Activated CD4-positive, alpha-beta T cell treated with anti-CD3 and anti-CD28 coated beads, Interleukin-2, Interleukin-4, amounts not matched to agents 100 ng/mL and 50 ng/mL, durations not matched to agents 16 hours and 8 hours (primary cell): Measurements from ENCODE around the gene ERICH6B.
A peak's percentile ranks its signal among the peaks of the same experiment; 100 is the strongest.
"Not testable (repeated sequence)": the region's sequence is repeated elsewhere in the genome, so short reads cannot be mapped to it uniquely, and the experiment has no call there.

Experiments used
- DNase-seq: peaks from one replicate; pipeline ENCODE4 v3.0.0-alpha.2; 2020; ENCODE audit warnings: low spot score

Gene ERICH6B

DNA sequence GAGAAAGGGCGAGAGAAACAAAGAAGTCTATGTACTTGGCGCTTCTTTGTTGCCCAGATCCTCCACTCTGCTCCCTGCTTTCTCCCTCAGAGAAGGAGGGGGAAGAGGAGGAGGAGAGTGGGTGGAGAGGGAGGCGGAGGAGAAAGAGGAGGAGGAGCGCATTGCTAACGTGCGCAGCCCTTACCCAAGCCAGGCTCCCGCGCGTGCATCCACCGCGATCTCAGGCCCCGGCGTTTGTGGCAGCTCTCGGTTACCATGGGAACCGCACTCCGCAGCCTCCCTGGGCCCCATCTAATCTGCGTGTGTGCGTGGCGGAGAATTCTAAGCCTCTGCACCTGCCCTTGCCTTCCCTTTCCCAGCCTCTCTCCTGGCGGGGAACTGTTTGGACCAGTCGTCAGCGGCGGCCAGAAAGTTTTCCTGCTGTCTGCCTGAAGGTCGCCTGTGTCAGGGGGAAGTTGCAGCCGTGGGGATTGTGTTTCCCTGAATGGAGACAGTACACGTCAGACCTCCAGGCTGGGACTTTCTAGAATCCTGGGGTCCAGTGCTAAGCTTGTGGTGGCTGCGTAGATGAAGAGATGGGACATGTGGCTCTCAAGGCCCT is at the start of gene ERICH6B:
Gene ERICH6B (minus strand): TSS at position 239 of the 601 bp plus-strand sequence. CDS start 18,734 bp downstream, outside the sequence.
- no peak for DNase-seq

DNA sequence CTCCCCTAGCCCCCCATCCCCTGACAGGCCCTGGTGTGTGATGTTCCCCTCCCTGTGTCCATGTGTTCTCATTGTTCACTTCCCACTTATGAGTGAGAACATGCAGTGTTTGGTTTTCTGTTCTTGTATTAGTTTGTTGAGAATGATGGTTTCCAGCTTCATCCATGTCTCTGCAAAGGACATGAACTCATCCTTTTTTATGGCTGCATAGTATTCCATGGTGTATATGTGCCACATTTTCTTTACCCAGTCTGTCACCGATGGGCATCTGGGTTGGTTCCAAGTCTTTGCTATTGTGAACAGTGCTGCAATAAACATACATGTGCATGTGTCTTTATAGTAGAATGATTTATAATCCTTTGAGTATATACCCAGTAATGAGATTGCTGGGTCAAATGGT is 47.4 kb upstream of the ERICH6B start:
- not testable (repeated sequence) for DNase-seq

DNA sequence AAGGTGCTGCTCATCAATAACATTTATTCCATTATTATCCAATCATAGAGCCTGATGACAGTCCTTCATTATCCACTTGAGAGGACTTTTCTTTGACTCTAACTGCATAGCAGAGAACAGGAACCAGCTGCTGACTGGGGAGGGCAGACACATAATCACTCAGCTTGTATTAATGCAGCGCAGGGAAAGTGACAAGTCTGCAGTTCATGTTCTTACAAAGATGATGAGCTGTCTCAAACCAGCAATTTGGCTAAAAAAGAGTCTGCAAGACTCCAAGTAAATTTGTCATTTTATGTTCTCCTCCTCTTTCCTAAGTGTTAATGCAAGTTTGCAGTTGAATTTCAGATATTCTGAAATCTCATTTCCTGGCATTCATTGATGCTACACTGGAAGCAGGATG is 46.6 kb upstream of the ERICH6B start:
- DNase-seq, result no peak

DNA sequence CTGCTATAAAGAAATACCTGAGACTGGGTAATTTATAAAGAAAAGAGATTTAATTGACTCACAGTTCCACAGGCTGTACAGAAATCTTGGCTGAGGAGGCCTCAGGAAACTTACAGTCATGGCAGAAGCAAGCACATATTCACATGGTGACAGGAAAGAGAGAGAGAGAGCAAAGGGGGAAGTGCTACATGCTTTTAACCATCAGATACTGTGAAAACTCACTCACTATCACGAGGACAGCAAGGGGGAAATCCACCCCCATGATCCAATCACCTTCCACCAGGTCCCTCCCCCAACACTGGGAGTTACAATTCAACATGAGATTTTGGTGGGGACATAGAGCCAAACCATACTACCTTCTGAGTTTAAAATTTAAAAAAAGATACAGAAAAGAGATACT is 44.9 kb upstream of the ERICH6B start:
- DNase-seq, result not testable (repeated sequence)

DNA sequence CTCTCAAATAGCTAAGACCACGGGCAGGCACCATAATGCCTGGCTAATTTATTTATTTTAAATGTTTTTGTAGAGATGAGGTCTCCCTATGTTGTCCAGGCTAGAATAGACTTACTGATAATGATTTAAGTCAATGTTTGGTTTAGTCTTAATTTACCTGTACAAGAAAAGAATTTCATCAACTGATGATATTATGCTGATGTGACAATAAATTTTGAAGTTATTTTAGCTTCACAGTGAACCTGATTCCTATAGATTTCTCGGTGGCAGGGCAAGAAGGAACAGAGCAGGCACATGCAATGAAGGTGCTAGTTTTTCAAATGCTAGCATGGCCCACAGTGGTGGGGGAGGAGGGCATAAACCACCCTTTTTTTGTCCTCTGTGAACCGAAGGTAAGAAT is 44.0 kb upstream of the ERICH6B start:
- DNase-seq, result no peak

DNA sequence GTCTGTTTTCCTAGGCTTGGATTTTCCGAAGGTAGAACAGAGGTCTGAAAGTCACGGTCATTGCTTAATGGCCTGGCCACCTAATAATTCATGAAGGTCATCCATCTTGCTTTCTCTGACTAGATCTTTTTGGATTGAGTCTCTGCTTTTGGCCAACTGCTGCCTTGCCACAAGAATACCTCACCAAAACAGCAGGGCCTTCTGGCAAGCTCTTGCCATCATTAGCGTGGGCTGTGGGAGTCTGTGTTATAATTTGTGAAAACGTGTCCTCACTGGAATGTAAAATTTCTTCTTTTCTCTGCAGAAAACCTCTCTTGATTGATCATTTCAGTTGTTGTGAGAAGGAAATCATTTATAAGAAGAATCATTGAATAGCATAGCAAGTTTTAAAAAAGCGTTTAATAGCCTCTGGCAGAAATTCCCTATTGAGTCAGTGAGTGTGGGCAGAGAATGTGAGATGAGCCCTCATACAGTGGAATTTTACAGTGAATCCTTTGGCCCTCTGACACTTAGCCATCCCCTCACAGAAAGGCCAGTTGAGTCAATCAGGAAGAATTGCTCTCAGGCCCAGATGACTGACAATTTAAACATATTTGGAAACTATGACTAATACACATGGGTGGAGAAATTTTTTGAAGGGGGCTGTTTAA is 43.2 kb upstream of the ERICH6B start:
- no peak for DNase-seq

DNA sequence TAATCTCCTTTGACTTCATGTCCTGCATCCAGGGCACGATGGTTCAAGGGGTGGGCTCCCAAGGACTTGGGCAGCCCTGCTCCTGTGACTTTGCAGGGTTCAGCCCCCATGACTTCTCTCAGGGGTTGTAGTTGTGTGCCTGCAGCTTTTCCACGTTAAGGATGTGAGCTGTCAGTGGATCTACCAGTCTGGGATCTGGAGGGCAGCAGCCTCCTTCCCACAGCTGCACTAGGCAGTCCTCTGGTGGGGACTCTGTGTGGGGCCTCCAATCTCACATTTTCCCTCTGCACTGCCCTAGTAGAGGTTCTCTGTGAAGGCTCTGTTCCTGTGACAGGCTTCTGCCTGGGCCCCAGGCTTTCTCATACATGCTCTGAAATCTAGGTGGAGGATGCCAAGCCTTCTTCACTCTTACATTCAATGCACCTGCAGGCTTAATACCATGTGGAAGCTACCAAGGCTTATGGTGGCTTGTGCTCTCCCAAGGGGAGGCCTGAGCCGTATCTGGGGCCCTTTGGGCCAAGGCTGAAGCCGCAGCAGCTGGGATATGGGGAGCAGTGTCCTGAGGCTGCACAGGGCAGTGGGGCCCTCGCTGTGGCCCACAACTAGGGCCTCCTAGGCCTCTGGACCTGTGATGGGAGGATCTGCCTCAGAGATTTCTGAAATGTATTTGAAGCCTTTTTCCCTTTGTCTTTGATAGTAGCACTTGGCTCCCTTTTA is 39.3 kb upstream of the ERICH6B start:
- no peak for DNase-seq

DNA sequence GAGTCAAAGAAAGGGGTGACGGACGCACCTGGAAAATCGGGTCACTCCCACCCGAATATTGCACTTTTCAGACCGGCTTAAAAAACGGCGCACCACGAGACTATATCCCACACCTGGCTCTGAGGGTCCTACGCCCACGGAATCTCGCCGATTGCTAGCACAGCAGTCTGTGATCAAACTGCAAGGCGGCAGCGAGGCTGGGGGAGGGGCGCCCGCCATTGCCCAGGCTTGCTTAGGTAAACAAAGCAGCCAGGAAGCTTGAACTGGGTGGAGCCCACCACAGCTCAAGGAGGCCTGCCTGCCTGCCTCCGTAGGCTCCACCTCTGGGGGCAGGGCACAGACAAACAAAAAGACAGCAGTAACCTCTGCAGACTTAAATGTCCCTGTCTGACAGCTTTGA is 29.7 kb upstream of the ERICH6B start:
- DNase-seq, result not testable (repeated sequence)

DNA sequence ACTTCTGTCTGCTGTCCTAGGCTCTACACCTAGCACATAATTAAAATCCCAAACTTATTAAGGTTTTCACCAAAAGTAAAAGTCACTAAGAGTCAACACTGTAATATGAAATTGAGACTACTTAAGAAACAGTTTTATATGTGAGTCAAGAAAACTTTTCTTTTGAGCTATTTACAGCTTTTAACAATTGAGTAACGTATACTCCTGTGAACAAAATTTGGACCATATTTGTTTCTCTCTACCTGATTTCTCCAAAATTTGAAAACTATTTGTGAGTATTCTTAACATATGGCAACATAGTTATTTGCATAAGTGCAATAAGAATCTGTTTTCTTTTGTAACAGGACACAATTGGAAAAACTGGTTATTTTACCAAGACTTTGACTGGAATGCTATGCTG is 26.6 kb upstream of the ERICH6B start:
- DNase-seq, result not testable (repeated sequence)

DNA sequence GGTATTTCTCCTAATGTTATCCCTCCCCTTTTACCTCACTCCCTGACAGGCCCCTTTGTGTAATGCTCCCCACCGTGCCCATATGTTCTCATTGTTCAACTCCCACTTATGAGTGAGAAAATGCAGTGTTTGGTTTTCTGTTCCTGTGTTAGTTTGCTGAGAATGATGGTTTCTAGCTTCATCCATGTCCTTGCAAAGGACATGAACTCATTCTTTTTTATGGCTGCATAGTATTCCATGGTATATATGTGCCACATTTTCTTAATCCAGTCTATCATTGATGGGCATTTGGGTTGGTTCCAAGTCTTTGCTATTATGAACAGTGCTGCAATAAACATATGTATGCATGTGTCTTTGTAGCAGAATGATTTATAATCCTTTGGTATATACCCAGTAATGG is 19.8 kb upstream of the ERICH6B start:
- not testable (repeated sequence) for DNase-seq

DNA sequence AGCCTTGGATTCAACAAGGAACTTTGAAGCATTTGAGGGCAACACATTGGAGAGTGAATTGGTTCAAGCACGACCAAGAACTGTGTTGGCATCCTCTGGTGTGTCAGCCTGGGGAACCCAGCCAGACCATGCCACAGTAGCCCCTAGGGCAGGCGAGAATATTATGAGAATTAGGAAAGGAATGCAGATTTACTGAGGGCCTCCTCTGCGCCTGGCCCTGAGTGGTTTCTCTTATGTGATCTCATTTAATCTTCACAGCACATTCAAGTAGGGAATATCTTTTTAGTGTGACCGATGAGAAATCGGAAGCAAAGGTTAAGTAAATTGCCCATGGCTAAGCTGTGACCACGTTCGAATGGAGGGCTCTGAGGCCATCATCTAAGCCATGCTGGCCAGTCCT is 15.3 kb upstream of the ERICH6B start:
- DNase-seq, result no peak

DNA sequence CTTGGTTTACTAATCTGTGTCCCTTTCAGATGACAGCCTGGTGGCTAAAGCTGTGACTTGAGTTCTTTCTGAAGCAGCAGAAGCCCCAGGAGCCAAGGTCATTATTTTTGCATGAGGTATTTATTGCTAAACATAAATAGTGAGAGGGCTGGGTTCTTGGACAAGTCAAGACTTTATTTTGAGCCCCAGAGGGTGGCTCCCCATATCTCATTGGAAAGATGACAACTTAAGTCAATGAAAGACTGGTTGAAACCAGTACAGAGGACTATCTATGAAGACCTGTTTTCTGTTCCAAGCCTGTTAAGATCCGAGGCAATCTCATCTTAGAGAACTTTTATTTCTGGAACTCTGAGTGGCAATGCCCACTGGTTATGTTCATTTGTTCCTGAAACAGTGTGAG is 14.4 kb upstream of the ERICH6B start:
- no peak for DNase-seq

DNA sequence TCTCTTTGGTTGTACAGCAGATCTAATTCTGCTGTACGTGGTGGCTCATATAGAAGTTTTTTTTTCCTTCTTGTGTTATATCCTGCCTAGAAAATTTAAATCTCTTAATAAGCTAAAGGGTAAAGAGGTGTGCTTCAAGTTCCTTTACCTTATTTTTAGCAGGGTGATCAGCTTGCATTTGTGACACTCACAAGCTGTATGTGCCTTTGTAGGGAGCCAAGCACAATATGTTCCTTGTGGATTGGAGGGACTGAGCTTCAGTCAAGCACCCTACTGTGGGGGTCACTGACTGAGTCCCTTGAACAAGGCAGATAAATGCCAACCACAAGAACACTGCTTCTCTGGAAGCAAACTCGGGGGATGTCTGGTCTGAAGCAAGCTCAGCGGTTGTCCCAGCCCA is 12.6 kb upstream of the ERICH6B start:
- no peak for DNase-seq

DNA sequence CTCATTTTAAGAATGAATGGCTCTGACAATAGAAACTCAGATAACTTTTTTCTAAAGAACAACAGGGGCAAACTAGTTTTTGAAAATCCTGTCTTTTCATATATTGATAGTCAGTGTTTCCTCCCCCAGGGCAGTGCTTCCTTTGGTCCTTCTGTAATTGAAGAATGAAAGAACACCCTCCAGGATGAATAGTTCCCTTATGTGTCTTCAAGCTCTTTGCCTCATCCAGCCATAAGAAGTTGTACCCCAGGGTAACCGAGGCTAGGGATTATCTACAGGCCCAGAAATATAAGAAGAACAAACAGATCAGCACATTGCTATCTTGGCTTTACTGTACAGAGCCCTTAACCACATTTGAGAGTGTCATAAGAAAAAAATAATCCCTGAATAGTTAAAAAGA is 12.1 kb upstream of the ERICH6B start:
- DNase-seq, result no peak

DNA sequence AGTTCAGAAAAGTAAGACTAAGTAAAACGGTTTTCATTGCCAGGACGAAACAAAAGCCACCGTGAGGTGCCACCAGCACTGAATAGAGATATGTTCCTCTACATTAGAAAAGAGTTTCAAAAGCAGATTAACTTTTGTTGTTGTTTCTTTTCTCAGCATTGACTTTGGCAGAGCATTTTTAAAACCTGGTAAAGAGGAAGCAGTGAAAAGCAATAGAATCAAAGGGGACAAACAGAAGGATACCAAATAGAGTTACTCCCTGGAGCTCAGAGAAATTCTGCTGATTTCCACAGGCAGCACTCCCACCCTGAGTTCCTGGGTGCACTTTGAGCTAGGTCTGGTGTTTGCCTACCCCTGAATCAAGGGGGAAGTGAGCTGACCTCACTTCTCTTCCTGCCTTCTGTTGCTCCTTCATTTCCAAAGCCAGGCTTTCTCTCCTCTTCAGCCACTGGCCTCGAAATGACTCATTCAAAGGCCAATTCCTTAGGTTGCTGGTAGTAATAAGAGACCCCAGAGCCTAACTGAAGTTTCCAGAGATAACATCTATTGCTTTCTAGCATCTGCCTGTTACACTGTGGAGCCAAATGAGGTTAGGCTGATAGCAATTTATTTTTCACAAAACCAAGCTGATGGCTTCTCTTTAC is 11.3 kb upstream of the ERICH6B start:
- peak; percentile 8 for DNase-seq

DNA sequence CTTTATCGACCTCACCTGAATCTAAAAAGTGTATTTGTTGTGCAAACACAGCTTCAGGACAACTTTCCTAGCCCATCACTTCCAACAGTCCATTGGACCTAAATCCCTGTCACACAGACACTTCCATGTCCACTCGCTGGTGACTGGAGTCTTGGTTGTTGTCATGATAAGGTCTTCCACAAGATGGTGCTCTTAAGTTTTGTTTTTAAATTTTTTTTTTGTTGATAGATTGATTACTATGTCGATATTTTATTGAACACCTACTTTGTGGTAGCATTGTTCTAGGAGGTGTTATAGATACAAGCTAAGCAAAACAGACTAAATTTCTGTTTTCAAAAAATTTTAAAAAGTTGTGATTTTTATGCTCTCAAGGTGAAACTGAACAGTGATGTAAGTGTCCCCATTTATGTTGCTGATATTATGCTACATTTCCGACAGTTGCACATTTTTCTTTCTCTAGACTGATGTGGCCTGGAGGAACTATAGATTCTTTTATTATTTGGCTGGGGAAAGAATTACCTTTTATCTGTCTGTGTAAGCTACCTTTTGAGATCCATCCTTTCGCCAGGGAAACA is 8.1 kb upstream of the ERICH6B start:
- peak; percentile 27 for DNase-seq

DNA sequence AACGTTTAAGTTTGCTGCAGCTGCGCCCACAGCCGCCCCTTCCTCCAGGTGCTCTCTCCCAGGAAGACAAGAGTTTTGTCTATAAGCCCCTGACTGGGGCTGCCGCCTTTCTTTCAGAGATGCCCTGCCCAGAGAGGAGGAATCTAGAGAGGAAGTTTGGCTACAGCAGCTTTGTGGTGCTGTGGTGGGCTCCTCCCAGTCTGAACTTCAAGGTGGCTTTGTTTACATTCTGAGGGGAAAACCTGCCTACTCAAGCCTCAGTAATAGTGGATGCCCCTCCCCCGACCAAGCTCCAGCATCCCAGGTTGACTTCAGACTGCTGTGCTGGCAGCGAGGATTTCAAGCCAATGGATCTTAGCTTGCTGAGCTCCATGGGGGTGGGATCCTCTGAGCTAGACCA is 6.4 kb upstream of the ERICH6B start:
- DNase-seq, result no peak

DNA sequence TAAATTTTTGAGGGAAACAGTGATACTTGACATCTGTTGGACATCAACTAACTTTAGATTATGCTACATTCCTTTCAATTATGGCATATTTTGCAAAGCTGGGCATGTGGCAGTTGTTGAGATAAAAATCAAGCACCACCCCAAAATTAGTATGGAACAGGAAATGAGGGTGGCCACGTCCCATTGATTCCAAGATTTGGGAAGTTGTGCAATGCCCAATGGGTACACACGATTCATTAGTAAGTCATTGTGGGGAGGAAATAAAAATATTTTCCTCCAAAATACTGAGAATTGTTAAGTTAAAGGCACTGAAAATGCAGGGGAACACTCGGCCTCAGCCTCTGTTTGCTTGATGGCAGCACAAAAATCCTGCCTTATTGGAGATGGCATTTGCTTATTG is 7.6 kb downstream of the ERICH6B start:
- DNase-seq, result no peak

DNA sequence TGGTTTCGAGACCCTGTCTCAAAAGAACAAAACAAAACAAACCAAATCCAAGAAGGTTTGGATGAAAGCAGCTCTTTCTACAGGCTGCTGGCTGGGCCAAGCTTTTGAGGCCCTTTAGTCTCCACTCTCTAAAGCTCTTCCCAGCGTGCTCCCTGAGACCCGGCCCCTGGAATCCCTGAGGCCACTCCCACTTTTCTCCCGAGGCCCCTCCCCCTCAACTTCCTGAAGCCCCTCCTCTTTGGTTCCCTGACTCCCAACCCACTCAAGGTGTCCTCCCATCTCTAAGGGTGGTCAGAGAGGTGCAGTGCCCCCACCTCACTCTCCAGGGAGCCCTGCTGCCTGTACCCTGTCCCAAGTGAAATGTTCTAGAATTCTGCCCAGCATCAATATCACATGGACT is 10.6 kb downstream of the ERICH6B start:
- no peak for DNase-seq

DNA sequence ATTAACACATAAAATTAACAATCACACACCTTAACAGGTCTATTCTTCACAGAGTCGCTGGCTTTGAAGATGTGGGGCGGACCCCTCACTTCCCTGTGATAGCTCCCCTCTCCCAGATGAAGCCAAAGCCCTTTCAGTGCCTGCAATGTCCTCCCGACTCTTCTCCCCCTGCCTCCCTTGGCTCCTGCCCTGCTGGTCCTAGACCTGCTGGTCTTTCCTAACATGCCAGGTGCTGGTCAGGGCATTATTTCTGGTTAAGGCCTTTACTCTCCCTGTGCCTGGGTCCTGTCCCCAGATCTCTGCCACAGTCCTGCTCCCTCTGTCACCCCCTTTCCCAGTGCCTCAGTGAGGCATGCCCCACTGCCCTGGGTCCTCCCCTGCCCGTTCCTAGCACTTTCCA is 12.2 kb downstream of the ERICH6B start:
- DNase-seq, result no peak

DNA sequence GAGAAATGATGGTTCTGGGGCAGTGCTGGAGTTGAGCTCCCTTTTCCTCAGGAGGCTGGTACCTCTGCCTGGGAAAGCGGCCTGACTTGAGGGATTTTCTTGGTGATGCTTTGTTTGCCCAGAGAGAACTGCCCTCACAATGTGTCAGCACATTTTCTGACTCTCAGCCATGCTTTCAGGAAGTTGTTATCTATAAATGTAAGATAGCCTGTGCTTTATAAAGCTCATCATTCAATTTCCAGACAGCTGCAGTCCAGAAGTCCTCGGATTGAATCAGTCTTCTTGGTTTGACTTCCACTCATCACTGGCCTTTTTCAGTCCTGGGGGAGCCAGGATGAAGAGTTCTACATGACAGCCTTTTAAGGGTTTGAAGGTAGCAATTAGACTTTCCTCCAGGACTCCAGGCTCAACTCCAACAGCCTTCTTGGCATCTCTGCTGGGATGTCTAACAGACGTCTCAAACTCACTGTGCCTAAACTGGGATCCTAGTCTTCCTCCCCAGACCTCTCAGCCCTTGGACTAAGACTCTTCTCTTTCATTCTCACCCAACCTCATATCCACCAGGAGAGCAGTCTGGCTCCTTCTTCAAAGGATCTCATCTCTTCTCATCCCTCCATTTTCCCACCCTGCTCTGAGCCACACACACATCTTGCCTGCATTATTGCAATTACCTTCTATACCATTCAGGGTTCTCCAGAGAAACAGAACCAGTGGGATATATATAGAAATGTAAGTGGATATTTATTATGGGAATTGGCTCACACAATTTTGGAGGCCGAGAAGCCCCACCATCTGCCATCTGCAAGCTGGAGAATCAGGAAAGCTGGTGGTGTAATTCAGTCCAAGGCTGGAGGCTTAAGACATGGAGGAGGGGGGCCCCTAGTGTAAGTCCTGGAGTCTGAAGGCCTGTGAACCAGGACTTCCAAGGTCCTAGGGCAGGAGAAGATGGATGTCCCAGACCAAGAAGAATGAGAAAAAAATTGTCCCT is 13.1 kb downstream of the ERICH6B start:
- no peak for DNase-seq
